CD4-positive, alpha-beta T cell treated with Interleukin-1 beta for 1 hour (primary cell): Measurements from ENCODE around the gene PBX3.

Experiments used
- DNase-seq, 2 donors: peaks; one replicate each; pipeline ENCODE4 v3.0.0-alpha.2; 2020 to 2022

Gene PBX3

GRCh38 chr9:125911861-125912644, 164.9 kb downstream of the PBX3 start:
- DNase-seq = no peak

GRCh38 chr9:125912667-125913066, 165.5 kb downstream of the PBX3 start:
- DNase-seq = no peak

- no peak for DNase-seq
These were observed 166.4 kb downstream of the PBX3 start for GRCh38 chr9:125913551-125913950.

GRCh38 chr9:125914411-125914810, 167.2 kb downstream of the PBX3 start:
- no peak for DNase-seq

GRCh38 chr9:125915606-125916005, 168.4 kb downstream of the PBX3 start:
- no peak for DNase-seq

GRCh38 chr9:125919565-125919964, 172.4 kb downstream of the PBX3 start:
- DNase-seq = no peak

- no peak for DNase-seq
These were observed 173.2 kb downstream of the PBX3 start for GRCh38 chr9:125920402-125920801.

- DNase-seq = no peak
These were observed 175.7 kb downstream of the PBX3 start for GRCh38 chr9:125922854-125923253.

GRCh38 chr9:125924351-125924750, 177.2 kb downstream of the PBX3 start:
- no peak for DNase-seq

GRCh38 chr9:125926936-125927335, 179.8 kb downstream of the PBX3 start:
- DNase-seq = no peak

GRCh38 chr9:125929846-125930245, 182.7 kb downstream of the PBX3 start:
- no peak for DNase-seq

GRCh38 chr9:125931211-125931610, 184.0 kb downstream of the PBX3 start:
- DNase-seq = no peak

GRCh38 chr9:125932012-125932411, 184.8 kb downstream of the PBX3 start:
- no peak for DNase-seq

- no peak for DNase-seq
These were observed 185.7 kb downstream of the PBX3 start for GRCh38 chr9:125932746-125933455.

GRCh38 chr9:125942125-125942524, 195.0 kb downstream of the PBX3 start:
- DNase-seq = no peak

- no peak for DNase-seq
These were observed 196.7 kb downstream of the PBX3 start for GRCh38 chr9:125943831-125944230.

- no peak for DNase-seq
These were observed 199.2 kb downstream of the PBX3 start for GRCh38 chr9:125946397-125946796.

GRCh38 chr9:125948887-125949596, 201.9 kb downstream of the PBX3 start:
- no peak for DNase-seq

GRCh38 chr9:125949703-125950460, 202.7 kb downstream of the PBX3 start:
- no peak for DNase-seq

GRCh38 chr9:125950880-125951471, 203.8 kb downstream of the PBX3 start:
- no peak for DNase-seq

- no peak for DNase-seq
These were observed 206.3 kb downstream of the PBX3 start for GRCh38 chr9:125953314-125954019.

- no peak for DNase-seq
These were observed 208.9 kb downstream of the PBX3 start for GRCh38 chr9:125956102-125956501.
